Globus pallidus (tissue), 1 donor: Measurements from ENCODE around the gene NRM.
"Not testable (repeated sequence)": the region's sequence is repeated elsewhere in the genome, so short reads cannot be mapped to it uniquely, and the experiment has no call there.

Experiments
- DNase-seq: peaks from one replicate; pipeline ENCODE4 v3.0.0-alpha.2; 2015; ENCODE audit warnings: low spot score

NRM gene, protein sequence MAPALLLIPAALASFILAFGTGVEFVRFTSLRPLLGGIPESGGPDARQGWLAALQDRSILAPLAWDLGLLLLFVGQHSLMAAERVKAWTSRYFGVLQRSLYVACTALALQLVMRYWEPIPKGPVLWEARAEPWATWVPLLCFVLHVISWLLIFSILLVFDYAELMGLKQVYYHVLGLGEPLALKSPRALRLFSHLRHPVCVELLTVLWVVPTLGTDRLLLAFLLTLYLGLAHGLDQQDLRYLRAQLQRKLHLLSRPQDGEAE

DNA sequence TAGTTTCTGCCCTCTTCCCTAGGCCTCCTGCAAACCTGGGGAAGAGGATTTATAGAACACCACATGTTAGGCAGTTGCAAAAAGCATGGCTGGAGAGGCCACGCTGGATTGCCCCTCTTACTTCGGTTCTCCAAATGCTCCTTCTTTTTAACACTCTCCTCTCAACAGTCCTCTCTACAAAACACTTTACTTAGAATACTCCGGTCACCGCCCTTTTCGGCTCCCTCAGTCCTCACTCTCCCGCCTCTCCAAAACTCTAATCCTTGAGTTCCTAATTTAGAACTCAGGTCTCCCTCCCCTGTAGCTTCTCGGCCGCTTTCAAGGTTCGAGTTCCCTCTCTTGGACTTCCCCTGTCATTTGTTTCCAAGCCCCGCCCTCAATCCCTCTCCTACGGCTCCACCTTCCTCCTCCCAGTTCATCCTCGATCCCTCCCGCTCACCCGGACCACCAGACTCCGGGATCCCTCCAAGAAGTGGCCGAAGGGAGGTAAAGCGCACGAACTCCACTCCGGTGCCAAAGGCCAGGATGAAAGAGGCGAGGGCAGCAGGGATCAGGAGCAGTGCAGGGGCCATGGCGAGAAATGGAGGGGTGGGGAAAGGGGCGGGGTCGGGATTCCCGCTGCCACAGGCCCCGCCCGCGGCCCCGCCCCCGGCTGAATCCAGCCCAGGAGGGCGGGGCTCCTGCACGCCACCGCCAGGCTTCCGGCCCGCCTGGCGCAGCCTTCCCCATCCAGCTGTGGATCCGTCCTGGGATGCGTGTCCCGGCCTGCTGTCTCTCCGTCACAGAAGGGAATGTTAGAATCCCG is at the start of gene NRM:
TSS of gene NRM (minus strand) at position 582 of the 805 bp plus-strand sequence. CDS start at position 572, 10 bp downstream.
- DNase-seq: peak; percentile 86

DNA sequence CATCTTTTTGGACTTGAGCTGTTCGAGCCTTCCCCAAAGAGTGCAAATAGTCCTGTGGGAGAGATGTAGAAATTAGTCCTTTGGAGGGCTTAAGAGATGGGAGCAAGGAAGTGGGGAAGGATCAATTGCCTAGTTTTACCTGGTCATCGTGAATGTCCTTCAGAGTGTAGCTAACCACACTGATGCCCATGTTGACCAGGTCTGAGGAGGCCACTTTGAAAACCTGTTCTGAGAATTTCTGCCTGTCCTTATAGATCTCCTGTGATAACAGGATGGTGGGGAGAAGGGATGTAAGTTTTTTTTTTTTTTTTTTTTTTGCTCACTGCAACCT is 49.7 kb upstream of the NRM start:
- no peak for DNase-seq

DNA sequence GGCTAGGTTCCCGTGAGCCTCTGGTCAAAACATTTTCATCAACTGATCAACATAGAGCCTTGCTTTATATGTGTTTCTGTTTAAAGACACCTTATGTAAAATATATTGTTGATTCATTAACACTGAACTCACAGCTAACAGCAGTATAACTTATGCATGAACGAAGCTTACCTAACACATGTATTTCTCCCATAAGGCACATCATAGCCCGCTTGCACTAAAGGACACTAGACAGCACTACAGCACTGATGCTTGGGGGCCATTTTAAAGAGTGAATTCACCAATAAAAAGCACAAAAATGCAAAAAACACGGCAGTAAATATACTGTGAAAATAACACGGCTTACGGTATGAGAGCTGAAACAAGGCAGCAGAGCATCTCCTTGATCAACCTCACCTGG is 47.7 kb upstream of the NRM start:
- DNase-seq: no peak

DNA sequence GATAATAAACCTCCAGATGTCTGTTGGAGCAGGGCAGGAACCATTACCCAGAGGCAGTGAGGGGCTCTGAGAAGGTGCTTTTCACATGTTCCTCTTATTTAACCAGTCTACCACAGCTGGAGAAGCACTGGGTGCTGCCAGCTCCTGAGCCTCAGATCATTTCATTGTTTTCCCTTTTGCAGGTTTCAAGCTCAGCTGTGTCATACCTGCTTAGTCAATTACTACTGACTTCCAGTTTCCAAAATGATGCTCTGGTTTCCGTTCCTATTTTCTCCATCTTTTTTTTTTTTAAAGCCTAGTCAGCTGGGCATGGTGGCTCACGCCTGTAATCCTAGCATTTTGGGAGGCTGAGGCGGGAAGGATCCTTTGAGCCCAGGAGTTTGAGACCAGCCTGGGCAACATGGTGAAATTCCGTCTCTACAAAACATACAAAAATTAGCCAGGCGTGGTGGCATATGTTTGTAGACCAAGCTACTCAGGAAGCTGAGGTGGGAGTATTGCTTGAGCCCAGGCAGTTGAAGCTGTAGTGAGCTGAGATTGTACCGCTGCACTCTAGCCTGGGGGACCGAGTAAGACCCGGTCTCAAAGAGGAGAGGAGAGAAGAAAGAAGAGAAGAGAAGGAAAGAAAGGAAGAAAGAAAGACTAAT is 45.0 kb upstream of the NRM start:
- no peak for DNase-seq

DNA sequence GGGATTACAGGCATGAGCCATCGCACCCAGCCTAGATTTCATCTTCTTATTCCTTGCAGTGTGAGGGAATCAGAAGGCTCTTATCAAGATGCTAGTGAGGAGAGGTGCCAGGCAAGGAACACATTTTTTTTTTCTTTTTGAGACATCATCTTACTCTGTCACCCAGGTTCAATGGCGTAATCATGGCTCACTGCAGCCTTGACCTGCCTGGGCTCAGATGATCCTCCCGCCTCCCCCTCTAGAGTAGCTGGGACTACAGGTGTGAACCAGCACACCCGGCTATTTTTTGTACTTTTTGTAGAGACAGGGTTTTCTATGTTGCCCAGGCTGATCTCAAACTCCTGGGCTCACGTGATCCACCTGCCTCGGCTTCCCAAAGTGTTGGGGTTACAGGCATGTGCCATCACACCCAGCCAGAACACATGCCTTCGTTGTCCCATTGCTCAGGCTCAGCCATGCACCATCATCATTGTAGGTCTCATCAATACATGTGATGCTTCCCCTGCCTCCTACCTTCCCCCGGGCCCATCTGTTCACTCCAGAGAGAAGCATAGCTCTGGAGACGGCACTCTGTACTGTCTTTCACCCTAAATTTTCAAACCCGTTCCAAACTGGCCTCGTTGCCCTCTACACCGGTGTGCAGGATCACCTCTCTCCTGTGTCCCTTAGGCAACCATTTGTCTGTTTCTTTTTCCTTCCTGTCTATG is 41.6 kb upstream of the NRM start:
- DNase-seq: no peak

DNA sequence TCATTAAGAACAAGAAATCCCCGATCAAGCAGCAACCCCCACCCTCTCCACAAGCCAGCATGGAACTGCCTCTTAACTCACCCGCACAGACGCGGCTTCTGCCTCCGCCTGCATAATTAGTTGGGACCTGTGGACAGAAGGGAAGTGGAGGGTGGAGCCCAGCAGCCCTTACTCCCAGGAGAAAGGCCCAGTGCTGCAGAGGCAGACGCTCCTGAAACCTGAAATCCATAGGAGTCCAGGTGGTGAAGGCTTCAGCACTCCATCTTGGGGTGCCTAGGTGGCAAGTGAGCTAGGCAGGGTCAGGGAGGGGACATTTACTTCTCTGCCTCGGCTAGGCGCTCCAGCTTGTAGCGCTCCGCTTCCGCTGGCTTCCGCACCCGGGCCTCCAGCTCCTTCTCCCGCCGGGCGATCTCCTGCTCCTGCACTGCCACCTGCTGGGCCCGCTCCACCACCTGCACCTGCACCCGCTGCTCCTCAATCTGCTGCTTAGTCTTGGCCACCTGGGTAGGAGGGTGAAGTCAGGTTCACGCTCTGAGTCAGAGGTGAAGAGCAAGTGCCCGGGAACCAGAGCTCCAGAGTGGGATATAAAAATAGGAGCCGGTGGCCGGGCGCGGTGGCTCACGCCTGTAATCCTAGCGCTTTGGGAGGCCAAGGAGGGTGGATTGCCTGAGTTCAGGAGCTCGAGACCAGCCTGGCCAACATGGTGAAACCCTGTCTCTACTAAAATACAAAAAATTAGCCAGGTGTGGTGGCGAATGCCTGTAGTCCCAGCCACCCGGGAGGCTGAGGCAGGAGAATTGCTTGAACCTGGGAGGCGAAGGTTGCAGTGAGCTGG is 40.0 kb upstream of the NRM start:
- DNase-seq: no peak

DNA sequence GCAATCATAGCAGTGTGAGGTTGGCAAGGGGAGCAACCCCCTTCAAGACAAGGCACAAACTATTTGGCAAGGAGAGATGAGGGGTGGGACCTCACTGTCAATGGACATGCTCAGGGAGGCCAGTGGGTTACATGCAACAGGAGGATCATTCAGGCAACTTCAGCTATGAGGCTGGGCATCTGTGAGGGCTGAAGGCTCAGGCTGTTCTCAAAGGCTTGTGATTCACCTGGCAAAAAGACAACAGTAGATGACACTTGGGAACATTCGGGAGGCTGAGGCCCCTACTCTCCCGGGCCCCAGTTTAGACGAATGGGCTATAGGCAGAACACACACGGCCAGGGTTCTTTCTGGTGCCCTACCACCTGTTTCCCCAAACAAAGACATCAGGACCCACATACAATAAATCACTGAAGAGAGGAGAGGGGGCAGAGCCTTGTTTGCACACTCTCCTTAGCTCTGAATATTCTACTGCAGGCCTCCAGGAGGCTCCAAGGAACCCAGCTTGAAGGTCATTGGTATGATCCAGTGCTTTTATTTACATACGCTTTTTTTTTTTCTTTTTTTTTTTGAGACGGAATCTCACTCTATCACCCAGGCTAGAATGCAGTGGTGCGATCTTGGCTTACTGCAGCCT is 37.3 kb upstream of the NRM start:
- DNase-seq: no peak

DNA sequence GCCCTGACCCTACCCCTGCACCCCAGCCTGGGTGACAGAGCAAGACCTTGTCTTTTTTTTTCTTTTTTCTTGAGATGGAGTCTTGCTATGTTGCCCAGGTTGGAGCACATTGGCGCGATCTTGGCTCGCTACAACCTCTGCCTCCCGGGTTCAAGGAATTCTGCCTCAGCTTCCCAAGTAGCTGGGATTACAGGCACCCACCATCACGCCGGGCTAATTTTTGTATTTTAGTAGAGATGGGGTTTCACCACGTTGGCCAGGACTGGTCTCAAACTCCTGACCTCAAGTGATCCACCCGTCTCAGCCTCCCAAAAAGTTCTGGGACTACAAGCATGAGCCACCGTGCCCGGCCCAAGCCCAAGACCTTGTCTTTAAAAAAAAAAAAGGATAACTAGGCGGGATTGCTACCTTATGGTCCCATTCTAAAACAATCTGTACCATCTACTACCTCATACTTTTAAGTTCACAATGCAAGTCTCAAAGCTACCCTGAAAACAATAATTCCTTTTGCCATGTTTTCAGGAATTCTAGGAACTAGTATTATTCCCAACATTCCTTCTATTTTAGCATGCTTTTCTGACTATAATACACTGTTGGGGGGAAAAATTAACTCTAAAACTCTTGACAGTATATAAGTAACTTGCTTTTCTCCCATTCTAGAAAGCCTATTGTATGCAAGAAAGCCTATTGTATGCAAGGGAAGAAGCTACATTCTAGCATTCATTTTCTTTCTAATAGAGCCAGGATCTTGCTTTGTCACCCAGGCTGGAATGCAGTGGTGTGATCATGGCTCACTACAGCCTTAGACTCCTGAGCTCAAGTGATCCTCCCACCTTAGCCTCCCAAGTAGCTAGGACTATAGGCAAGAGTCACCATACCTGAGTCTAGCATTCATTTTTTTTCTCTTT is 36.0 kb upstream of the NRM start:
- no peak for DNase-seq

DNA sequence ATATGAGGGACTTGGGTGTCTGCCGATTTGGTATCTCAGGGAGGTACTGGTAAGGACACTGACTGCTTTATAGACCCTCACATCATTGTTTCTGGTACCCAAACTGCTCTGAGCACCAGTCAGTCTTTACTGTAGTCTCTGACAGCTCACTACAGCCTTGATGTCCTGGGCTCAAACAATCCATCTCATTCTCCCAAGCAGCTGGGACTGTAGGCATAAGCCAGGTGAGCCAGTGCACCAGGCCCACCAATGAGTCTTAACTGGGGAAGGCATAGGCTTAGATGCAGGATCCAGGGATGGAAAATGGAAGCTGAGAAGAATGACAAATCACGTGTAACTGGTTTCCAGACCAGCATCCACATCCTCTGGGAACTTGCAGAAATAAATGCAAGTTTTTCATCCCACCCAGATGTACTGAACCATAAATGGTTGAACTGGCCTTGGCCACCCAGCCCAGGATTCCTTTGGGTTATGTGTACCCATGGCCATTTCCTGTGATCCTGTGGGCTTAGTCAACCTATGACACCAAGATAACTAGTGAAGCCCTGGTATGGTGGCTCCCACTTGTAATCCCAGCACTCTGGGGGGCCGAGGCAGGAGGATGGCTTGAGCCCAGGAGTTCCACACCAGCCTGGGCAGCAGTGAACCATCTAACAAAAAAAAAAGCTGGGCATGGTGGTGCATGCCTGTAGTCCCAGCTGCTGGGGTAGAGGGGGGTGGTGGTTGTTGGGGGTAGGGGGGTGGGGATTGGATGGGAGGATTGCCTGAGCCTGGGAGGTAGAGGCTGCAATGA is 35.1 kb upstream of the NRM start:
- no peak for DNase-seq

DNA sequence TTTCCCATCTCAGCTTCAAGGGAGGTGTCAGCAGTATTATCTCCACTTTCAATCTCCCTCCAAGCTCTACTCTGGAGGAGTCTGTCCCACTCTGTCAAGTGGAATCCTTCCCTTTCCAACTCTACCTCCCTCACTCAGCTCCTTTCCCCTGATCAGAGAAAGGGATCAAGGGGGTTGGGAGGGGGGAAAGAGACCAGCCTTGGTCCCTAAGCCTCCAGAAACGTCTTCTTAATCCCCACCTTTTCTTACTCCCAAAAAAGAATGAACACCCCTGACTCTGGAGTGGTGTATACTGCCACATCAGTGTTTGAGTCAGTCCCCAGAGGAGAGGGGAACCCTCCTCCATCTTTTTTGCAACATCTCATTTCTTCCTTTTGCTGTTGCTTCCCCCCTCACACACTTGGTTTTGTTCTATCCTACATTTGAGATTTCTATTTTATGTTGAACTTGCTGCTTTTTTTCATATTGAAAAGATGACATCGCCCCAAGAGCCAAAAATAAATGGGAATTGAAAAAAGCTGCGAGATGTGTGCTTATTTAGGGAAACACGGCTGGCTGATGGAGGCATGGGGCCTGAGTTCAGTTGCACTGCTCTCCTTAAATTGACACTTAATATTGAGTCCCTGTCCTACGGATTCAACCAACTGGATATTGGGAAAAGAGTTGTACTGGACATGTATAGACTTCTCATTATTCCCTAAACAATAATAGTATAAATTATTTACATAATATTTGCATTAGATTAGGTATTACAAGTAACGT is 34.3 kb upstream of the NRM start:
- DNase-seq: no peak

DNA sequence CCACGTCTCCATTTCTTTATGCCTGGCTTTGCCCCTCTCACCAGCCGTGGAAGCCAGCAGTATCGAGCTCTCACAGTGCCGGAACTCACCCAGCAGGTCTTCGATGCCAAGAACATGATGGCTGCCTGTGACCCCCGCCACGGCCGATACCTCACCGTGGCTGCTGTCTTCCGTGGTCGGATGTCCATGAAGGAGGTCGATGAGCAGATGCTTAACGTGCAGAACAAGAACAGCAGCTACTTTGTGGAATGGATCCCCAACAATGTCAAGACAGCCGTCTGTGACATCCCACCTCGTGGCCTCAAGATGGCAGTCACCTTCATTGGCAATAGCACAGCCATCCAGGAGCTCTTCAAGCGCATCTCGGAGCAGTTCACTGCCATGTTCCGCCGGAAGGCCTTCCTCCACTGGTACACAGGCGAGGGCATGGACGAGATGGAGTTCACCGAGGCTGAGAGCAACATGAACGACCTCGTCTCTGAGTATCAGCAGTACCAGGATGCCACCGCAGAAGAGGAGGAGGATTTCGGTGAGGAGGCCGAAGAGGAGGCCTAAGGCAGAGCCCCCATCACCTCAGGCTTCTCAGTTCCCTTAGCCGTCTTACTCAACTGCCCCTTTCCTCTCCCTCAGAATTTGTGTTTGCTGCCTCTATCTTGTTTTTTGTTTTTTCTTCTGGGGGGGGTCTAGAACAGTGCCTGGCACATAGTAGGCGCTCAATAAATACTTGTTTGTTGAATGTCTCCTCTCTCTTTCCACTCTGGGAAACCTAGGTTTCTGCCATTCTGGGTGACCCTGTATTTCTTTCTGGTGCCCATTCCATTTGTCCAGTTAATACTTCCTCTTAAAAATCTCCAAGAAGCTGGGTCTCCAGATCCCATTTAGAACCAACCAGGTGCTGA is 33.3 kb upstream of the NRM start:
- DNase-seq: not testable (repeated sequence)

DNA sequence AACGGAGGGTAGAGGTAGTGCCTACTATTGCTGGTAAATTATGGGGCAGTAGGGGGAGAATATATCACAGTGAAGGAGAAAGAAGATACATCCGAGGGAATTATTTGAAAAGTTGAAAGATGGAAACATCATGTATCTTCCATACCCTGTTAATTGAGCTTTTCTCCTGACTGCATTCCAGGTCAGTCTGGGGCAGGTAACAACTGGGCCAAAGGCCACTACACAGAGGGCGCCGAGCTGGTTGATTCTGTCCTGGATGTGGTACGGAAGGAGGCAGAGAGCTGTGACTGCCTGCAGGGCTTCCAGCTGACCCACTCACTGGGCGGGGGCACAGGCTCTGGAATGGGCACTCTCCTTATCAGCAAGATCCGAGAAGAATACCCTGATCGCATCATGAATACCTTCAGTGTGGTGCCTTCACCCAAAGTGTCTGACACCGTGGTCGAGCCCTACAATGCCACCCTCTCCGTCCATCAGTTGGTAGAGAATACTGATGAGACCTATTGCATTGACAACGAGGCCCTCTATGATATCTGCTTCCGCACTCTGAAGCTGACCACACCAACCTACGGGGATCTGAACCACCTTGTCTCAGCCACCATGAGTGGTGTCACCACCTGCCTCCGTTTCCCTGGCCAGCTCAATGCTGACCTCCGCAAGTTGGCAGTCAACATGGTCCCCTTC is 32.5 kb upstream of the NRM start:
- DNase-seq: not testable (repeated sequence)

DNA sequence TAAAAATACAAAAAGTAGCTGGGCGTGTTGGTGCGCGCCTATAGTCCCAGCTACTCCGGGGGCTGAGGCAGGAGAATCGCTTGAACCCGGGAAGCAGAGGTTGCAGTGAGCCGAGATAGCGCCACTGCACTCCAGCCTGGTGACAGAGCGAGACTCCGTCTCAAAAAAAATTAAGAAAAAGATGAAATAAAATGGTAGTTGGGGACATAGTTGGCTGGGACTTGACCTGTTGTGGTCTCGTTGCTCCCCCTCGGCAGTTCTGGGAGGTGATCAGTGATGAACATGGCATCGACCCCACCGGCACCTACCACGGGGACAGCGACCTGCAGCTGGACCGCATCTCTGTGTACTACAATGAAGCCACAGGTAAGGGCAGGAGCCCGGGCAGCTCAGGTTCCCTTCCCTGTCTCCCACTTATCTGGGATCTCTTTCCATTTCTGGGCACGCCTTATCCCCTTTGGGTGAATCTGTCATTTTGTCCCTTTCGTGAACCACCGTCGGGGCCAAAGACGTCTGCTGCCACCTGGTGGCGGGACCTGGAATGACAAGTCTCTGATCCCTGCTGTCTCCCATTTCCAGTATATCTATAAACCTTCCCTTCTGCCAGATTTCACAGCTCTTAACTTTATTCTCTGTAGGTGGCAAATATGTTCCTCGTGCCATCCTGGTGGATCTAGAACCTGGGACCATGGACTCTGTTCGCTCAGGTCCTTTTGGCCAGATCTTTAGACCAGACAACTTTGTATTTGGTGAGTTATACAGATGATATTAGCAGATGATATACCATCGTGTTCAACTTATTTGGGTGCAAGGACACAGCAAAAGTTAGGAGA is 31.7 kb upstream of the NRM start:
- peak; percentile 76 for DNase-seq

DNA sequence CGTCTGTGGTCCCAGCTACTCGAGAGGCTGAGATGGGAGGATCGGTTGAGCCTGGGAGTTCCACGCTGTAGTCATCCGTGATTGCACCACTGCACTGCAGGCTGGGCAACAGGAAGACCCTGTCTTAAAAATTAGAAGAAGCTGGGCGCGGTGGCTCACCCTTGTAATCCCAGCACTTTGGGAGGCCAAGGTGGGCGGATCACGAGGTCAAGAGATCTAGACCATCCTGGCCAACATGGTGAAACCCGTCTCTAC is 31.2 kb upstream of the NRM start:
- DNase-seq: not testable (repeated sequence)

DNA sequence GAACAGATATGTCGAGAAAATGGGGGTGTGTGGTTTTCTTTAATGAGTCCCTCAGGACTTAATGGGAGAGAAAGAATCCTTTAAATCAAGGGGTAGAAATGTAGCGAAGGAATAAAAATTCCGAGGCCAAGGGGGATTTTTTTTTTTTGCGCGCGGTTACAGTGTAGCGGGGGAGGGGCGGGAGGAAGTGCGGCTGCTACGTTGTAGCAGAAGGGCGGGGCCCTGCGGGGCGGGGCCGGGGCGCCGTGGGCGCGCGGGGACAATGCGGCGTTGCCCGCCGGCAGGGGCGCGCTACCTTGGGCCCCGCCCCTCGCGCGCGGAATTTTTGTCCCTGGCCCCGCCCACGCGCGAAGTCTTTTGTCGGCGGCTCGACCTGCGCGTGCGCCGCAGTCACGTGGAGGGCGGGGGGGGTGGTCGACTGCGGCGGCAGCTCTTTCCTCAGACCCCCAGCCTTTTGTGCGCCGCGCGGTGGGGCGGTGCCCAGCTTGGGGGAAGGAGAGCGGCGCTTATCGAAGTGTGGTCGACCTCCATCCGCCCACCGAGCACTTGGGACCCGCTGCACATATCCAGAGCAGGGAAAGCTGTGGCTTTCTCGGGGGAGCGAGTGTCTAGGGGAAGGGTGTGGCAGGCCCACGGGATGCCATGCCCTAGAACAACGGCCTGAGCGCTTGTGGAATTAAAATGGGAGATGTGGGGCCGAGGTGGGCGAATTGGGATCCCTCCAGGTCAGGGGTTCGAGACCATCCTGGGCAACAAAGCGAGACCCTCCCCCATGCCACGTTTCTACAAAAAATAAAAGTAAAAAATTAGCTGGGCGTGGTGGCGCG is 30.6 kb upstream of the NRM start:
- peak; percentile 86 for DNase-seq
